HCT116 (cell line): ENCODE measurements around the gene SNX10. TPM values are rescaled to one million over a fixed set of nuclear protein-coding genes. Genes with fewer than 3 reads are reported as not detected.

Experiments
- ATAC-seq: fragments of 200-7000 bp; cut with Tn5 transposase; 2 replicates; pipeline ENCODE4 v1.9.1; 2020; ENCODE audit warnings: mild to moderate bottlenecking, moderate library complexity
- BruUV-seq: library from RNA; stranded (reverse); fragments of 400-500 nt; replicated peaks from 2 replicates; lab custom pipeline; 2021; lab: Mats Ljungman, UMichigan
- CTCF ChIA-PET: fragments of 300-600 bp; sonication (Branson Sonifier 250); formaldehyde crosslinking; loops from one replicate; lab custom pipeline; 2021; ENCODE audit warnings: antibody characterized with exemption; lab: Charles Lee
- POLR2A ChIA-PET: fragments of 300-600, 350-600 bp; sonication (Branson Sonifier 250); formaldehyde crosslinking; loops from one replicate; lab custom pipeline; 2021; ENCODE audit warnings: antibody characterized with exemption; lab: Charles Lee
- RAD21 ChIA-PET, 2 experiments: fragments of 300-600 bp; sonication (Branson Sonifier 250); formaldehyde crosslinking; loops; one replicate each; lab custom pipeline; 2023; ENCODE audit warnings: low total read pairs in 2 of 2; ENCODE audit not compliant: uncharacterized antibody in 2 of 2, unreplicated experiment in 2 of 2, low non-redundant PET in 1 of 2; lab: Charles Lee
- DNase-seq: peaks from one replicate; pipeline ENCODE4 v3.0.0-alpha.2; 2010; ENCODE audit warnings: low read depth, low spot score
- H2AFZ ChIP-seq: fragments of 200-600 bp; shearing (Covaris generic), sonication (generic); 2 replicates; pipeline ENCODE4 v1.6.1; 2017; ENCODE audit warnings: low read depth, mixed run types, mixed read lengths, antibody characterized with exemption, low read length; ENCODE audit not compliant: poor library complexity, severe bottlenecking
- H3K27ac ChIP-seq: 2 replicates; pipeline ENCODE4 v1.5.1; 2012; ENCODE audit warnings: low read depth, low read length
- H3K27me3 ChIP-seq: fragments of 200-600 bp; sonication (generic); 2 replicates; pipeline ENCODE4 v1.6.1; 2016; ENCODE audit warnings: mixed run types, low read length, mixed read lengths; ENCODE audit not compliant: insufficient read depth
- H3K36me3 ChIP-seq, 2 experiments: fragments of 200-500 bp in 1 of 2; fragments of 200-600 bp in 1 of 2; sonication (Bioruptor generic) in 1 of 2; sonication (generic) in 1 of 2; 2 replicates each; pipeline versions ENCODE4 v1.5.1 to v1.6.1; 2014 to 2016; ENCODE audit warnings: low read length in 2 of 2, inconsistent platforms in 1 of 2, mixed read lengths in 1 of 2, mixed run types in 1 of 2; ENCODE audit not compliant: insufficient read depth in 2 of 2, control insufficient read depth in 1 of 2
- H3K4me1 ChIP-seq, 2 experiments: fragments of 200-600 bp in 1 of 2; sonication (generic) in 1 of 2; 2 replicates each; pipeline versions ENCODE4 v1.5.1 to v1.6.1; 2012 to 2017; ENCODE audit warnings: low read length in 2 of 2, inconsistent platforms in 1 of 2, mild to moderate bottlenecking in 1 of 2, mixed read lengths in 1 of 2, mixed run types in 1 of 2, moderate library complexity in 1 of 2; ENCODE audit not compliant: insufficient read depth in 2 of 2, control insufficient read depth in 1 of 2
- H3K4me2 ChIP-seq: fragments of 200-600 bp; sonication (generic); 2 replicates; pipeline ENCODE4 v1.6.1; 2017; ENCODE audit warnings: mixed run types, low read length, mixed read lengths
- H3K4me3 ChIP-seq, 2 experiments: fragments of 200-600 bp in 1 of 2; sonication (generic) in 1 of 2; replicated peaks in 1 of 2; 2 replicates each; pipeline ENCODE4 v1.5.1; 2011 to 2016; ENCODE audit warnings: low read length in 2 of 2, control low read depth in 1 of 2, low read depth in 1 of 2, mild to moderate bottlenecking in 1 of 2, mixed read lengths in 1 of 2, mixed run types in 1 of 2
- H3K79me2 ChIP-seq: fragments of 200-600 bp; sonication (generic); 2 replicates; pipeline ENCODE4 v1.6.1; 2017; ENCODE audit warnings: mild to moderate bottlenecking, mixed run types, low read length, moderate library complexity, mixed read lengths; ENCODE audit not compliant: insufficient read depth
- H3K9ac ChIP-seq: fragments of 200-600 bp; sonication (generic); 2 replicates; pipeline ENCODE4 v1.6.1; 2016; ENCODE audit warnings: low read length, mixed read lengths
- H3K9me2 ChIP-seq: fragments of 200-600 bp; sonication (generic), shearing (Covaris generic); 2 replicates; pipeline ENCODE4 v1.6.1; 2017; ENCODE audit warnings: mixed run types, mild to moderate bottlenecking, moderate library complexity; ENCODE audit not compliant: insufficient read depth
- H3K9me3 ChIP-seq, 2 experiments: fragments of 200-500 bp in 1 of 2; fragments of 200-600 bp in 1 of 2; sonication (Bioruptor generic) in 1 of 2; sonication (generic) in 1 of 2; 2 replicates each; pipeline ENCODE4 v1.6.1; 2014 to 2017; ENCODE audit warnings: low read length in 2 of 2, mixed read lengths in 2 of 2, inconsistent platforms in 1 of 2, low read depth in 1 of 2, mild to moderate bottlenecking in 1 of 2, mixed run types in 1 of 2, moderate library complexity in 1 of 2; ENCODE audit not compliant: control insufficient read depth in 1 of 2, insufficient read depth in 1 of 2
- H4K20me1 ChIP-seq: fragments of 200-600 bp; sonication (generic), shearing (Covaris generic); 2 replicates; pipeline ENCODE4 v1.6.1; 2017; ENCODE audit warnings: mixed run types, mild to moderate bottlenecking, moderate library complexity; ENCODE audit not compliant: insufficient read depth
- CBX3 ChIP-seq: IDR thresholded peaks from 2 replicates; pipeline ENCODE4 v1.6.1; 2012; ENCODE audit warnings: low read depth
- FOSL1 ChIP-seq: IDR thresholded peaks from 2 replicates; pipeline ENCODE4 v1.6.1; 2012; ENCODE audit warnings: low read depth
- JUND ChIP-seq: IDR thresholded peaks from 2 replicates; pipeline ENCODE4 v1.6.1; 2012
- POLR2A ChIP-seq: IDR thresholded peaks from 2 replicates; pipeline ENCODE4 v1.7.0; 2011; ENCODE audit warnings: borderline replicate concordance; ENCODE audit not compliant: insufficient read depth, insufficient read length; ENCODE audit errors: extremely low read depth
- POLR2AphosphoS5 ChIP-seq: IDR thresholded peaks from 2 replicates; pipeline ENCODE4 v1.6.1; 2011; ENCODE audit warnings: mild to moderate bottlenecking, low read depth, low read length, moderate library complexity
- RAD21 ChIP-seq: IDR thresholded peaks from 2 replicates; pipeline ENCODE4 v1.6.1; 2012; ENCODE audit warnings: low read depth, mild to moderate bottlenecking
- SRF ChIP-seq: IDR thresholded peaks from 2 replicates; pipeline ENCODE4 v1.6.1; 2012; ENCODE audit warnings: low read depth
- TCF7L2 ChIP-seq: IDR thresholded peaks from 2 replicates; pipeline ENCODE4 v1.7.0; 2011; ENCODE audit warnings: borderline replicate concordance, inconsistent platforms; ENCODE audit not compliant: insufficient read depth, insufficient read length; ENCODE audit errors: extremely low read depth
- YY1 ChIP-seq: IDR thresholded peaks from 2 replicates; pipeline ENCODE4 v1.6.1; 2011; ENCODE audit warnings: low read length, low read depth, moderate library complexity, mild to moderate bottlenecking; ENCODE audit not compliant: insufficient replicate concordance; ENCODE audit errors: extremely low read depth
- ZFX ChIP-seq: fragments of 450-650 bp; IDR thresholded peaks from 2 replicates; pipeline ENCODE4 v1.6.1; 2017
- ZNF274 ChIP-seq: fragments of 200-500 bp; sonication (Bioruptor generic); IDR thresholded peaks from 2 replicates; pipeline ENCODE4 v1.6.1; 2014; ENCODE audit warnings: mild to moderate bottlenecking, low read depth, low read length, inconsistent platforms
- intact Hi-C: fragments of 100-400 bp; cut with micrococcal nuclease; formaldehyde crosslinking; loops from 2 replicates; pipeline ENCODE4 v1.10.0; 2022
- total RNA-seq: library from RNA; stranded (reverse); gene quantifications from one replicate; pipeline ENCODE4 v1.2.1, GENCODE V29; 2021; ENCODE audit not compliant: unreplicated experiment
- TF ChIP-seq, protein P1 (sequence below): IDR thresholded peaks from 2 replicates; pipeline ENCODE4 v1.6.1; 2011; ENCODE audit warnings: mild to moderate bottlenecking, low read length, moderate library complexity; ENCODE audit not compliant: insufficient replicate concordance; ENCODE audit errors: extremely low read depth
- TF ChIP-seq, protein P2 (sequence below): IDR thresholded peaks from 2 replicates; pipeline ENCODE4 v1.6.1; 2012
- TF ChIP-seq, protein P3 (sequence below), 3 experiments: fragments of 200-600 bp in 1 of 3; sonication (generic) in 1 of 3; IDR thresholded peaks in 2 of 3; conservative IDR thresholded peaks in 1 of 3; 2 replicates each; pipeline ENCODE4 v1.5.1; 2012 to 2017; ENCODE audit warnings: low read depth in 2 of 3, low read length in 2 of 3, antibody characterized with exemption in 1 of 3, borderline replicate concordance in 1 of 3, control low read depth in 1 of 3, mild to moderate bottlenecking in 1 of 3, mixed read lengths in 1 of 3, mixed run types in 1 of 3, moderate library complexity in 1 of 3; ENCODE audit not compliant: insufficient read depth in 1 of 3

Gene SNX10
- total RNA-seq, 1 experiment from 2014 or later: 26.9 TPM

DNA sequence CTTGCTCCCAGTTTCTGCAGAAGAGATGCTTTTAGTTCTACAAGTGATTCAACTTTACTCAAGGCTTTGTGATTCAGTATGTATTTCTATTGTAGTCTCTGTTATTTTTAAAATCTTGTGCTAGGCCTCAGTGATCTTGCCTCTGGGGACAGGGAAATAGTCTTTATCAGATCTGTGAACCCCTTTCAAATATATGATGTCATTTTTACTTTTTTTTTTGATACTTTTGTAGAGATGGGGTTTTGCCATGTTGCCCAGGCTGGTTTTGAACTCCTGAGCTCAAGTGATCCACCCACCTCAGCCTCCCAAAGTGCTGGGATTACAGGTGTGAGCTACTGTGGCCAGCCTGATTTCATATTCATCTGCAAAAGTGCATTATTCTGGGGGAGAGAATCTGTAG is 3.4 kb downstream of the SNX10 start:
- TF ChIP-seq CBX3: no peak
- no peak for TF ChIP-seq FOSL1
- no peak for TF ChIP-seq YY1
- no peak for DNase-seq
- no peaks in the 10 kb centered on the region for H3K9me3 ChIP-seq
- peaks cover 4 to 13% of the 10 kb centered on the region in 2 experiments; a peak in 2 of 4 replicates for H3K4me1 ChIP-seq
- BruUV-seq: no TSS peak
- H3K4me3 ChIP-seq: no peak overlapping the region
- H3K4me2 ChIP-seq: no peak overlapping the region
- intact Hi-C loops: no loop called here
- H3K79me2 ChIP-seq: no peaks in the 10 kb centered on the region
- no peak for ATAC-seq
- H3K27me3 ChIP-seq: no peaks in the 10 kb centered on the region
- ChIA-PET RAD21 (no interaction called here), POLR2A (no interaction called here), CTCF (no interaction called here)
- H3K9ac ChIP-seq: no peak overlapping the region
- H2AFZ ChIP-seq: no peak overlapping the region
- no peak overlapping the region for H3K27ac ChIP-seq
- no peaks in the 10 kb centered on the region for H3K36me3 ChIP-seq
- H4K20me1 ChIP-seq: no peaks in the 10 kb centered on the region
- no peaks in the 10 kb centered on the region for H3K9me2 ChIP-seq

DNA sequence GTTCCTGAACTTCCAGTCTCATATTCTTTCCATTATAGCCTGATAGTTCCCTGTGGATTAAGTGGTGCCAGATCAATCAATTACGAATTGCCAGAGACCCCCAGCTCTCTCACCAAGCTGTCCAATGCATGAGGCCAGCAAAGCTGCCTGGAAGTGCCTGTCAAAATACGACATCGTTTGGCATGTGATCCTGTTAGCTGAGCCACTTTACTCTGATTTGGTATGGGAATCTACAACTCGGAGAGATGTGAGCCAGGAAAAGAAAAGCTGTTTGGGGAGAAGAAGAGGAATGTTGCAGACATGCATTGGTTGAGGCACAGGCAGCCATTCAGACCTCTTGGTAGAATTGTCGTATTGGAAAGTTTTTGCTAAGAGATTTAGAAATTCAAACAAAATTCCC is 3.9 kb downstream of the SNX10 start:
- Histone ChIP-seq H3K79me2 (no peaks in the 10 kb centered on the region), H3K27ac (no peak overlapping the region), H4K20me1 (no peaks in the 10 kb centered on the region), H3K27me3 (no peaks in the 10 kb centered on the region), H3K9me3 (no peaks in the 10 kb centered on the region), H3K4me3 (no peak overlapping the region), H3K9me2 (no peaks in the 10 kb centered on the region), H3K9ac (no peak overlapping the region), H2AFZ (no peak overlapping the region), H3K4me1 (peaks cover 4 to 13% of the 10 kb centered on the region in 2 experiments; a peak in 2 of 4 replicates), H3K4me2 (no peak overlapping the region), H3K36me3 (no peaks in the 10 kb centered on the region)
- no TSS peak for BruUV-seq
- intact Hi-C loops: no loop called here
- ChIA-PET CTCF (no interaction called here), RAD21 (no interaction called here), POLR2A (no interaction called here)
- DNase-seq: no peak
- no peak for ATAC-seq
- TF ChIP-seq, protein P1, sequence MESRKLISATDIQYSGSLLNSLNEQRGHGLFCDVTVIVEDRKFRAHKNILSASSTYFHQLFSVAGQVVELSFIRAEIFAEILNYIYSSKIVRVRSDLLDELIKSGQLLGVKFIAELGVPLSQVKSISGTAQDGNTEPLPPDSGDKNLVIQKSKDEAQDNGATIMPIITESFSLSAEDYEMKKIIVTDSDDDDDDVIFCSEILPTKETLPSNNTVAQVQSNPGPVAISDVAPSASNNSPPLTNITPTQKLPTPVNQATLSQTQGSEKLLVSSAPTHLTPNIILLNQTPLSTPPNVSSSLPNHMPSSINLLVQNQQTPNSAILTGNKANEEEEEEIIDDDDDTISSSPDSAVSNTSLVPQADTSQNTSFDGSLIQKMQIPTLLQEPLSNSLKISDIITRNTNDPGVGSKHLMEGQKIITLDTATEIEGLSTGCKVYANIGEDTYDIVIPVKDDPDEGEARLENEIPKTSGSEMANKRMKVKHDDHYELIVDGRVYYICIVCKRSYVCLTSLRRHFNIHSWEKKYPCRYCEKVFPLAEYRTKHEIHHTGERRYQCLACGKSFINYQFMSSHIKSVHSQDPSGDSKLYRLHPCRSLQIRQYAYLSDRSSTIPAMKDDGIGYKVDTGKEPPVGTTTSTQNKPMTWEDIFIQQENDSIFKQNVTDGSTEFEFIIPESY: no peak
- no peak for TF ChIP-seq JUND
- no peak for TF ChIP-seq POLR2A
- TF ChIP-seq ZFX: no peak
- no peak for TF ChIP-seq POLR2AphosphoS5
- TF ChIP-seq, protein P2, sequence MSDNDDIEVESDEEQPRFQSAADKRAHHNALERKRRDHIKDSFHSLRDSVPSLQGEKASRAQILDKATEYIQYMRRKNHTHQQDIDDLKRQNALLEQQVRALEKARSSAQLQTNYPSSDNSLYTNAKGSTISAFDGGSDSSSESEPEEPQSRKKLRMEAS: no peak
- no peak for TF ChIP-seq TCF7L2
- TF ChIP-seq, protein P3, sequence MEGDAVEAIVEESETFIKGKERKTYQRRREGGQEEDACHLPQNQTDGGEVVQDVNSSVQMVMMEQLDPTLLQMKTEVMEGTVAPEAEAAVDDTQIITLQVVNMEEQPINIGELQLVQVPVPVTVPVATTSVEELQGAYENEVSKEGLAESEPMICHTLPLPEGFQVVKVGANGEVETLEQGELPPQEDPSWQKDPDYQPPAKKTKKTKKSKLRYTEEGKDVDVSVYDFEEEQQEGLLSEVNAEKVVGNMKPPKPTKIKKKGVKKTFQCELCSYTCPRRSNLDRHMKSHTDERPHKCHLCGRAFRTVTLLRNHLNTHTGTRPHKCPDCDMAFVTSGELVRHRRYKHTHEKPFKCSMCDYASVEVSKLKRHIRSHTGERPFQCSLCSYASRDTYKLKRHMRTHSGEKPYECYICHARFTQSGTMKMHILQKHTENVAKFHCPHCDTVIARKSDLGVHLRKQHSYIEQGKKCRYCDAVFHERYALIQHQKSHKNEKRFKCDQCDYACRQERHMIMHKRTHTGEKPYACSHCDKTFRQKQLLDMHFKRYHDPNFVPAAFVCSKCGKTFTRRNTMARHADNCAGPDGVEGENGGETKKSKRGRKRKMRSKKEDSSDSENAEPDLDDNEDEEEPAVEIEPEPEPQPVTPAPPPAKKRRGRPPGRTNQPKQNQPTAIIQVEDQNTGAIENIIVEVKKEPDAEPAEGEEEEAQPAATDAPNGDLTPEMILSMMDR (IDR thresholded peaks at IDR 0.05 in 2 of 3, conservative IDR thresholded peaks at IDR 0.05 in 1 of 3; ENCODE audit: borderline replicate concordance in 1 of 3, insufficient read depth in 1 of 3, low read depth in 2 of 3, low read length in 2 of 3): no peak
- TF ChIP-seq SRF: no peak
- no peak for TF ChIP-seq RAD21
- TF ChIP-seq ZNF274: no peak
